Type B pancreatic cell (in vitro differentiated cells): ENCODE results near the gene SCUBE3. TPM values are rescaled to one million over a fixed set of nuclear protein-coding genes. Genes with fewer than 3 reads are reported as not detected.

Experiments used
- DNase-seq: peaks from one replicate; pipeline ENCODE4 v3.0.0; 2021; ENCODE audit warnings: mixed read lengths; ENCODE audit not compliant: unreplicated experiment; ENCODE audit errors: extremely low spot score
- H3K27ac Mint-ChIP-seq: 2 replicates; pipeline ENCODE4 v1.8.0; 2021; ENCODE audit warnings: mild to moderate bottlenecking, mixed read lengths
- H3K27me3 Mint-ChIP-seq: 2 replicates; pipeline ENCODE4 v1.8.0; 2021; ENCODE audit warnings: mixed read lengths
- H3K36me3 Mint-ChIP-seq: 2 replicates; pipeline ENCODE4 v1.8.0; 2021; ENCODE audit warnings: mixed read lengths
- H3K4me1 Mint-ChIP-seq: one replicate; pipeline ENCODE4 v1.8.0; 2021; ENCODE audit warnings: mixed read lengths; ENCODE audit not compliant: unreplicated experiment
- H3K4me3 Mint-ChIP-seq: 2 replicates; pipeline ENCODE4 v1.8.0; 2021; ENCODE audit warnings: mild to moderate bottlenecking, mixed read lengths
- H3K9me3 Mint-ChIP-seq: 2 replicates; pipeline ENCODE4 v1.8.0; 2021; ENCODE audit warnings: mixed read lengths
- CTCF ChIP-seq: fragments of 200-600 bp; sonication (generic); conservative IDR thresholded peaks from 2 replicates; pipeline ENCODE4 v1.5.0; 2021; ENCODE audit warnings: antibody characterized with exemption, mild to moderate bottlenecking
- total RNA-seq: library from RNA; stranded (reverse); gene quantifications from 2 replicates; pipeline ENCODE4 v1.2.1, GENCODE V29; 2021; ENCODE audit warnings: low replicate concordance

Gene SCUBE3
- total RNA-seq, 1 donor from 2014 or later: 14.9 TPM

- TF ChIP-seq CTCF: peak; percentile 80
- peaks cover 9% of the 10 kb centered on the region for H3K36me3 Mint-ChIP-seq
- H3K9me3 Mint-ChIP-seq: no peaks in the 10 kb centered on the region
- DNase-seq: peak; percentile 85
- H3K4me1 Mint-ChIP-seq: peaks cover 10% of the 10 kb centered on the region
- peak within 1 kb of the TSS; percentile 52 for H3K4me3 Mint-ChIP-seq
- no peak within 1 kb of the TSS for H3K27ac Mint-ChIP-seq
- H3K27me3 Mint-ChIP-seq: no peaks in the 10 kb centered on the region
Observed at GRCh38 chr6:35297601-35298481, 84.1 kb downstream of the SCUBE3 start, which contains the start of gene DEF6. DEF6 (plus strand) TSS chr6:35297818; CDS start chr6:35297857, 39 bp downstream.

GRCh38 chr6:35298625-35299140 is 84.9 kb downstream of the SCUBE3 start:
- Mint-ChIP-seq H3K4me1 (peaks cover 17% of the 10 kb centered on the region), H3K27ac (no peak overlapping the region), H3K4me3 (peak overlapping the region; percentile 44), H3K36me3 (peaks cover 9% of the 10 kb centered on the region), H3K27me3 (no peaks in the 10 kb centered on the region), H3K9me3 (no peaks in the 10 kb centered on the region)
- DNase-seq: no peak
- TF ChIP-seq CTCF: no peak

GRCh38 chr6:35299674-35300073 is 85.9 kb downstream of the SCUBE3 start:
- Mint-ChIP-seq H3K4me3 (no peak overlapping the region), H3K4me1 (peaks cover 24% of the 10 kb centered on the region), H3K36me3 (peaks cover 8% of the 10 kb centered on the region), H3K27ac (peak overlapping the region; percentile 4), H3K9me3 (no peaks in the 10 kb centered on the region), H3K27me3 (no peaks in the 10 kb centered on the region)
- TF ChIP-seq CTCF: no peak
- no peak for DNase-seq

- no peak overlapping the region for H3K27ac Mint-ChIP-seq
- TF ChIP-seq CTCF: no peak
- no peak for DNase-seq
- peaks cover 24% of the 10 kb centered on the region for H3K4me1 Mint-ChIP-seq
- H3K36me3 Mint-ChIP-seq: peaks cover 8% of the 10 kb centered on the region
- H3K4me3 Mint-ChIP-seq: no peak overlapping the region
- H3K27me3 Mint-ChIP-seq: no peaks in the 10 kb centered on the region
- no peaks in the 10 kb centered on the region for H3K9me3 Mint-ChIP-seq
Observed at GRCh38 chr6:35300848-35301247, 87.1 kb downstream of the SCUBE3 start.

Other genes starting within 250 kb of the SCUBE3 start
- gene TCP11, start 72.6 kb upstream of the SCUBE3 start, total RNA-seq: not detected in 2 replicates
- gene ZNF76, start 45.8 kb downstream of the SCUBE3 start, total RNA-seq: 25.3 and 37.3 TPM in 2 replicates
- 6.2 and 12.1 TPM in 2 replicates for gene DEF6, start 83.9 kb downstream of the SCUBE3 start, total RNA-seq
- 21.9 and 27.1 TPM in 2 replicates for gene PPARD, start 128.6 kb downstream of the SCUBE3 start, total RNA-seq
- gene FANCE, start 238.4 kb downstream of the SCUBE3 start, total RNA-seq: 11.6 and 12.8 TPM in 2 replicates